Osteoblast (primary cell): Measurements from ENCODE around the gene SND1. TPM values are rescaled to one million over a fixed set of nuclear protein-coding genes. Genes with fewer than 3 reads are reported as not detected.

Experiments
- DNase-seq: peaks from one replicate; pipeline ENCODE4 v3.0.0; 2011; ENCODE audit warnings: low spot score, mixed read lengths; ENCODE audit not compliant: insufficient read length; ENCODE audit errors: missing footprints
- H2AFZ ChIP-seq: 2 replicates; pipeline ENCODE4 v1.6.0; 2011; ENCODE audit warnings: mild to moderate bottlenecking, low read length
- H3K27ac ChIP-seq: 2 replicates; pipeline ENCODE4 v1.5.1; 2011; ENCODE audit warnings: mild to moderate bottlenecking, low read depth, low read length, moderate library complexity
- H3K27me3 ChIP-seq: 2 replicates; pipeline ENCODE4 v1.6.0; 2012; ENCODE audit warnings: mild to moderate bottlenecking, control low read depth, inconsistent platforms, low read length, moderate library complexity; ENCODE audit not compliant: insufficient read depth
- H3K36me3 ChIP-seq: 2 replicates; pipeline ENCODE4 v1.5.1; 2011; ENCODE audit warnings: mild to moderate bottlenecking, low read length, control low read depth, moderate library complexity; ENCODE audit not compliant: insufficient read depth
- H3K4me1 ChIP-seq: 2 replicates; pipeline ENCODE4 v1.5.1; 2011; ENCODE audit warnings: mild to moderate bottlenecking, low read length, control low read depth, moderate library complexity; ENCODE audit not compliant: insufficient read depth
- H3K4me2 ChIP-seq: 2 replicates; pipeline ENCODE4 v1.6.0; 2011; ENCODE audit warnings: mild to moderate bottlenecking, low read length; ENCODE audit not compliant: insufficient read depth
- H3K4me3 ChIP-seq: fragments of 200-600 bp; sonication (generic); 3 replicates; pipeline ENCODE4 v1.5.1; 2012; ENCODE audit warnings: mild to moderate bottlenecking, low read length, inconsistent platforms; ENCODE audit not compliant: insufficient read depth
- H3K79me2 ChIP-seq: 2 replicates; pipeline ENCODE4 v1.6.0; 2012; ENCODE audit warnings: mild to moderate bottlenecking, low read length, control low read depth, inconsistent platforms; ENCODE audit not compliant: insufficient read depth
- H3K9me3 ChIP-seq: 2 replicates; pipeline ENCODE4 v1.5.1; 2011; ENCODE audit warnings: low read depth, low read length, control low read depth
- H4K20me1 ChIP-seq: 2 replicates; pipeline ENCODE4 v1.6.0; 2012; ENCODE audit warnings: mild to moderate bottlenecking, low read length, control low read depth; ENCODE audit not compliant: insufficient read depth
- total RNA-seq: library from RNA; depleted of rRNA; stranded (reverse); fragments of >200 nt; gene quantifications from 2 replicates; pipeline ENCODE4 v1.2.3, GENCODE V29; 2012
- TF ChIP-seq, protein P1 (sequence below): IDR thresholded peaks from 2 replicates; pipeline ENCODE4 v1.5.1; 2011; ENCODE audit warnings: mild to moderate bottlenecking, low read depth, low read length, moderate library complexity; ENCODE audit errors: extremely low read depth

The SND1 gene
- 245 and 257 TPM in 2 replicates for total RNA-seq

DNA sequence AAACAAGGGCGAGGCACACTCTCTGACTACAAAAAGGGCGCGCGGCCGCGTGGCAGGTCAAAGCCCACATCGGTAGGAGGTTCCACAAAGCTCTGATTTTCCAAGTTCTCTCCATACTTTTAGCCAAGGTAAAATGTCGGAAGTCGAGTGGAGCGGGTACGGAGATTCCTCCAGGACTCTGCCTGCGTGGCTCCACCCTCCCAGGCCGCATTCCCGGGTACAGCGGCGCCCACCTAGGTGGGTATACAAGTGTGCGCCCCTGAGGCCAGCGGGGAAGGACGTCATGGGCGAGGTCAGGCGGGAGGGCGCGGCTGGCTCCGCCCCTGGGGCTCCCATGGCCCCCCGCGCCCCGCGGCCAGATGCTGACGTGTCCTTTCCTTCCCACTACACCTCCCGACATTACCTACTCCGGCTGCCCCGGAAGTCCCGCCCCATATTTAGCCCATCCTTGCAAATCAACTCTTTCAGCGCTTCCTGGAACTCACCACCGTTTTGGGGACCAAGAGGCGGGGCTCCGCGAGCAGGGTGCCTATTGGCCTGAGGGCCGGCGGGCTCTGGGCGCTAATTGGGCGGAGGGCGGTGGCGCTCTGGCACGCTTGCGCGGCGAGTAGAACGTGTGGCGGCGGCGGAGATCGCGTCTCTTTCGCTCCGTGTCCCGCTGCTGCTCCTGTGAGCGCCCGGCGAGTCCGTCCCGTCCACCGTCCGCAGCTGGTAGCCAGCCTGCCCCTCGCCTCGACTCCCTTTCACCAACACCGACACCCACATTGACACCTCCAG, at the start of gene SND1:
Gene SND1, plus strand, starts transcription at position 639 of the 777 bp plus-strand sequence. CDS start 180 bp downstream, outside the sequence.
- Histone ChIP-seq H4K20me1 (peaks cover 39% of the 10 kb centered on the region), H3K27ac (peak within 1 kb of the TSS; percentile 97), H2AFZ (peak within 1 kb of the TSS; percentile 96), H3K4me2 (peak within 1 kb of the TSS; percentile 86), H3K9me3 (no peaks in the 10 kb centered on the region), H3K4me1 (peaks cover 29% of the 10 kb centered on the region), H3K27me3 (no peaks in the 10 kb centered on the region), H3K36me3 (peaks cover 4% of the 10 kb centered on the region), H3K79me2 (peaks cover 48% of the 10 kb centered on the region), H3K4me3 (peak within 1 kb of the TSS; percentile 87)
- TF ChIP-seq, protein P1, sequence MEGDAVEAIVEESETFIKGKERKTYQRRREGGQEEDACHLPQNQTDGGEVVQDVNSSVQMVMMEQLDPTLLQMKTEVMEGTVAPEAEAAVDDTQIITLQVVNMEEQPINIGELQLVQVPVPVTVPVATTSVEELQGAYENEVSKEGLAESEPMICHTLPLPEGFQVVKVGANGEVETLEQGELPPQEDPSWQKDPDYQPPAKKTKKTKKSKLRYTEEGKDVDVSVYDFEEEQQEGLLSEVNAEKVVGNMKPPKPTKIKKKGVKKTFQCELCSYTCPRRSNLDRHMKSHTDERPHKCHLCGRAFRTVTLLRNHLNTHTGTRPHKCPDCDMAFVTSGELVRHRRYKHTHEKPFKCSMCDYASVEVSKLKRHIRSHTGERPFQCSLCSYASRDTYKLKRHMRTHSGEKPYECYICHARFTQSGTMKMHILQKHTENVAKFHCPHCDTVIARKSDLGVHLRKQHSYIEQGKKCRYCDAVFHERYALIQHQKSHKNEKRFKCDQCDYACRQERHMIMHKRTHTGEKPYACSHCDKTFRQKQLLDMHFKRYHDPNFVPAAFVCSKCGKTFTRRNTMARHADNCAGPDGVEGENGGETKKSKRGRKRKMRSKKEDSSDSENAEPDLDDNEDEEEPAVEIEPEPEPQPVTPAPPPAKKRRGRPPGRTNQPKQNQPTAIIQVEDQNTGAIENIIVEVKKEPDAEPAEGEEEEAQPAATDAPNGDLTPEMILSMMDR: no peak
- peak; percentile 98 for DNase-seq

DNA sequence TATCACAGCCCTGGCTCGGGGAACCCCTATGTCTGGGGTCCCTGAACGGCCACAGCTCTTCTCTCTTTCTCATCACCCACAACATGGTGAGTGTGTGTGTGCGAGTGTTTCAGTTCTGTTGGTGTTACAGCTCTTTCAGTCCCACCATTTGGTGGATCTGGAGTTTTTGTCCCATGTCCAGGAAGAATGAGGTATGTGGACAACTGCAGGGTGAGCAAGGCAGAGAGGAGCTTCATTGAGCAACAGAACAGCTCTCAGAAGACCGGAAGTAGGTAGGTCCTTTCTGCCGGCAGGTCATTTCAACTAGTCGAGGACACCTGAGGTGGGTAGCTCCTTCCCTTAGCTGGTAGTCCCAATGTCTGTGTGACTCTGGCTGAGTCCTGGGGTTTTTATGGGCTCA, 43.5 kb upstream of the SND1 start:
- Histone ChIP-seq H3K4me1 (no peaks in the 10 kb centered on the region), H3K27ac (no peak overlapping the region), H3K4me2 (no peak overlapping the region), H4K20me1 (no peaks in the 10 kb centered on the region), H3K9me3 (no peaks in the 10 kb centered on the region), H2AFZ (no peak overlapping the region), H3K4me3 (no peak overlapping the region), H3K36me3 (no peaks in the 10 kb centered on the region), H3K27me3 (no peaks in the 10 kb centered on the region), H3K79me2 (no peaks in the 10 kb centered on the region)
- TF ChIP-seq, protein P1: no peak
- DNase-seq: no peak

DNA sequence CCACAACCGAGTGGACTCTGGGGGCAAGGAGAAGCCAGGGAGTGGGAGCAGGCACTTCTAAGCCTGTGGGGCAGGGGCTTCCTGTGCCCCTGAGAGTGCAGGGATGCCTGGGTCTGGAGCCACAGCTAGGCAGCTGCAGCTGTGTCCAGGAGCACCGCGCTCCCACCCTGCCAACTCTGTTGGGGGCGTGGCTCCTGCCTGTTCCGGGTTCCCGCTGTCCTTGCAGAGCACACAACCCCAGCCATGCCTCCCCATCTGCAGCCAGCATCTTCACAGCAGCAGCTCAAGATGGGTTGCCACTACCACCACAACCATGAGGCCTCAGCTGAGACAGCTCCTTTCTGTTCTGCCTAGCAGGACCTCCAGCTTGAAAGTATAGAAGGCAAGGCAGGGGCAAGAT, 42.7 kb upstream of the SND1 start:
- H3K9me3 ChIP-seq: no peaks in the 10 kb centered on the region
- no peaks in the 10 kb centered on the region for H3K4me1 ChIP-seq
- no peak overlapping the region for H3K27ac ChIP-seq
- no peak overlapping the region for H2AFZ ChIP-seq
- H3K4me3 ChIP-seq: no peak overlapping the region
- no peaks in the 10 kb centered on the region for H3K36me3 ChIP-seq
- no peak for DNase-seq
- peaks cover 4% of the 10 kb centered on the region for H3K27me3 ChIP-seq
- no peaks in the 10 kb centered on the region for H3K79me2 ChIP-seq
- H4K20me1 ChIP-seq: no peaks in the 10 kb centered on the region
- H3K4me2 ChIP-seq: no peak overlapping the region
- TF ChIP-seq, protein P1: no peak

DNA sequence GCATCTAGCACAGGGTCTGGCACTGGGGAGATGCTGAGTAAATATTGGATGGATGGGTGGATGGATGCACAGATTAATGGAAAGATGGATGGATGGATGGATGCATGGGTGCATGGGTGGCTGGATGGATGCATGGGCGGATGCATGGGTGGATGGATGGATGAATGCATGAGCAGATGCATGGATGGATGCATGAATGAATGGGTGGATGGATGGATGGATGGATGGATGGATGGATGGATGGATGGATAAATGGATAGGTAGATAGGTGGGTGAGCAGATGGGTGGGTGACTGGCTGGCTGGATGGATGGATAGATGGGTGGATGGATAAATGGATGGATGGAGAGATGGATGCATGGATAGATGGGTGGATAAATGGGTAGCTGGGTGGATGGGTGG, 39.7 kb upstream of the SND1 start:
- no peak overlapping the region for H3K4me2 ChIP-seq
- no peaks in the 10 kb centered on the region for H4K20me1 ChIP-seq
- no peaks in the 10 kb centered on the region for H3K36me3 ChIP-seq
- no peak overlapping the region for H3K4me3 ChIP-seq
- H3K27me3 ChIP-seq: peaks cover 32% of the 10 kb centered on the region
- TF ChIP-seq, protein P1: no peak
- H3K79me2 ChIP-seq: no peaks in the 10 kb centered on the region
- H2AFZ ChIP-seq: no peak overlapping the region
- no peak overlapping the region for H3K27ac ChIP-seq
- H3K9me3 ChIP-seq: no peaks in the 10 kb centered on the region
- DNase-seq: no peak
- no peaks in the 10 kb centered on the region for H3K4me1 ChIP-seq
